HEK293T (cell line): ENCODE results near the gene KLHL9.

Source experiments
- BHLHE40 ChIP-seq: fragments of 450-650 bp; IDR thresholded peaks from 2 replicates; pipeline ENCODE4 v1.6.1; 2016; ENCODE audit warnings: mild to moderate bottlenecking, moderate library complexity, borderline replicate concordance
- CTBP1 ChIP-seq: fragments of 450-650 bp; IDR thresholded peaks from 2 replicates; pipeline ENCODE4 v1.6.1; 2016; ENCODE audit warnings: borderline replicate concordance
- ELF4 ChIP-seq: fragments of 450-650 bp; IDR thresholded peaks from 2 replicates; pipeline ENCODE4 v1.6.1; 2017; ENCODE audit warnings: antibody characterized with exemption
- FOXA1 ChIP-seq: fragments of 450-650 bp; IDR thresholded peaks from 2 replicates; pipeline ENCODE4 v1.6.1; 2016; ENCODE audit warnings: mild to moderate bottlenecking
- FOXK2 ChIP-seq: fragments of 450-650 bp; IDR thresholded peaks from 2 replicates; pipeline ENCODE4 v1.6.1; 2016; ENCODE audit warnings: mild to moderate bottlenecking
- FOXM1 ChIP-seq: fragments of 450-650 bp; IDR thresholded peaks from 2 replicates; pipeline ENCODE4 v1.6.1; 2017; ENCODE audit warnings: mild to moderate bottlenecking, borderline replicate concordance
- HDGF ChIP-seq: fragments of 450-650 bp; IDR thresholded peaks from 2 replicates; pipeline ENCODE4 v1.6.1; 2017; ENCODE audit warnings: antibody characterized with exemption, borderline replicate concordance
- L3MBTL2 ChIP-seq: fragments of 450-650 bp; conservative IDR thresholded peaks from 2 replicates; pipeline ENCODE4 v1.6.1; 2016; ENCODE audit warnings: mild to moderate bottlenecking
- NFRKB ChIP-seq: fragments of 450-650 bp; IDR thresholded peaks from 2 replicates; pipeline ENCODE4 v1.6.1; 2016; ENCODE audit warnings: mild to moderate bottlenecking, moderate library complexity
- SP1 ChIP-seq: fragments of 450-650 bp; IDR thresholded peaks from 2 replicates; pipeline ENCODE4 v1.6.1; 2017
- SUZ12 ChIP-seq: fragments of 450-650 bp; IDR thresholded peaks from 2 replicates; pipeline ENCODE4 v1.6.1; 2016; ENCODE audit warnings: mild to moderate bottlenecking
- TARDBP ChIP-seq: fragments of 450-650 bp; IDR thresholded peaks from 2 replicates; pipeline ENCODE4 v1.6.1; 2016
- TF ChIP-seq, protein P1 (sequence below): fragments of 450-650 bp; IDR thresholded peaks from 2 replicates; pipeline ENCODE4 v1.6.1; 2016

DNA sequence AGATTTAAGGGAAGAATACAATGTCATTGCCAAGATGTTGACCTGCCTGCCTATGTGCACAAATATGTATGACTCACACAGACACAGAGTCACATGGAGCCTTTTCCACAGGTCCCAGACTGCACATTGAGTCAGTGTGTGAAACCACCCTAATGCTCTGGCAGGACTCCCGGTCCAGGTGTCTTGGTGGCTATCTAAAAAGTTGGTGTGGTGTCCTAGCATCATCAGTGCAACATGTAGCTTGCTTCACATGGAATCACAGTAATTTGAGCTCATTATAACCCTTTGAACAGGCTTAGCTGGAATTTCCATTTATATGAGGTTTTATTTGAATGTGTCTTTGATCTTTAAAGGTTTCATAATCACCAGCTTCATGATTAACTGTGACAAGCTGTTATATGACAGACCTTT lies 40.8 kb downstream of the KLHL9 start:
- TF ChIP-seq TARDBP (no peak), SP1 (no peak), CTBP1 (no peak), FOXM1 (no peak), SUZ12 (no peak), FOXK2 (no peak), ELF4 (no peak), FOXA1 (no peak), HDGF (no peak), BHLHE40 (no peak), L3MBTL2 (no peak), NFRKB (no peak)
- TF ChIP-seq, protein P1, sequence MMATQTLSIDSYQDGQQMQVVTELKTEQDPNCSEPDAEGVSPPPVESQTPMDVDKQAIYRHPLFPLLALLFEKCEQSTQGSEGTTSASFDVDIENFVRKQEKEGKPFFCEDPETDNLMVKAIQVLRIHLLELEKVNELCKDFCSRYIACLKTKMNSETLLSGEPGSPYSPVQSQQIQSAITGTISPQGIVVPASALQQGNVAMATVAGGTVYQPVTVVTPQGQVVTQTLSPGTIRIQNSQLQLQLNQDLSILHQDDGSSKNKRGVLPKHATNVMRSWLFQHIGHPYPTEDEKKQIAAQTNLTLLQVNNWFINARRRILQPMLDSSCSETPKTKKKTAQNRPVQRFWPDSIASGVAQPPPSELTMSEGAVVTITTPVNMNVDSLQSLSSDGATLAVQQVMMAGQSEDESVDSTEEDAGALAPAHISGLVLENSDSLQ, result no peak
